CD14-positive monocyte (primary cell): Measurements from ENCODE around the gene PRDX6. TPM values are rescaled to one million over a fixed set of nuclear protein-coding genes. Genes with fewer than 3 reads are reported as not detected.

ENCODE experiments used
- DNase-seq, 3 donors: peaks; one replicate each; pipeline ENCODE4 v3.0.0-alpha.2; 2011 to 2022
- H2AFZ ChIP-seq: 2 replicates; pipeline ENCODE4 v1.6.0; 2012; ENCODE audit warnings: mild to moderate bottlenecking, low read depth, low read length, inconsistent platforms; ENCODE audit not compliant: insufficient read depth, poor library complexity, severe bottlenecking
- H3K27ac ChIP-seq, 2 donors: 1 replicate in 1 of 2; 2 replicates in 1 of 2; pipeline ENCODE4 v1.5.1; 2012 to 2013; ENCODE audit warnings: low read length in 2 of 2, control low read depth in 1 of 2, inconsistent platforms in 1 of 2, low read depth in 1 of 2, mild to moderate bottlenecking in 1 of 2
- H3K27me3 ChIP-seq, 2 donors: one replicate each; pipeline versions ENCODE4 v1.6.0 to v1.6.1; 2011 to 2013; ENCODE audit warnings: low read length in 2 of 2; ENCODE audit not compliant: control insufficient read depth in 2 of 2, insufficient read depth in 2 of 2
- H3K36me3 ChIP-seq, 2 donors: replicated peaks in 1 of 2; 1 replicate in 1 of 2; 2 replicates in 1 of 2; pipeline versions ENCODE4 v1.5.1 to v1.6.1; 2012 to 2013; ENCODE audit warnings: low read length in 2 of 2, control low read depth in 1 of 2, inconsistent platforms in 1 of 2, mild to moderate bottlenecking in 1 of 2; ENCODE audit not compliant: insufficient read depth in 2 of 2, control insufficient read depth in 1 of 2
- H3K4me1 ChIP-seq, 2 donors: 1 replicate in 1 of 2; 2 replicates in 1 of 2; pipeline versions ENCODE4 v1.5.1 to v1.6.1; 2012 to 2013; ENCODE audit warnings: low read length in 2 of 2, control low read depth in 1 of 2, inconsistent platforms in 1 of 2, mild to moderate bottlenecking in 1 of 2, moderate library complexity in 1 of 2; ENCODE audit not compliant: insufficient read depth in 2 of 2, control insufficient read depth in 1 of 2
- H3K4me2 ChIP-seq: replicated peaks from 2 replicates; pipeline ENCODE3; 2012; ENCODE audit warnings: low read length, moderate library complexity, mild to moderate bottlenecking; ENCODE audit not compliant: poor library complexity, severe bottlenecking; ENCODE audit errors: extremely low read depth
- H3K4me3 ChIP-seq, 3 experiments: fragments of 200-600 bp in 1 of 3; sonication (generic) in 1 of 3; replicated peaks in 1 of 3; 1 replicate in 2 of 3; 2 replicates in 1 of 3; pipeline ENCODE4 v1.5.1; 2011 to 2013; ENCODE audit warnings: low read length in 3 of 3, mild to moderate bottlenecking in 3 of 3, control low read depth in 2 of 3, low read depth in 2 of 3, inconsistent platforms in 1 of 3, moderate library complexity in 1 of 3
- H3K79me2 ChIP-seq: 2 replicates; pipeline ENCODE4 v1.6.0; 2012; ENCODE audit warnings: mild to moderate bottlenecking, control low read depth, inconsistent platforms, low read length, moderate library complexity; ENCODE audit not compliant: insufficient read depth
- H3K9ac ChIP-seq: 2 replicates; pipeline ENCODE4 v1.6.0; 2017; ENCODE audit warnings: low read length, mild to moderate bottlenecking; ENCODE audit not compliant: insufficient read depth, poor library complexity, severe bottlenecking
- H3K9me3 ChIP-seq, 2 donors: replicated peaks in 1 of 2; 1 replicate in 1 of 2; 2 replicates in 1 of 2; pipeline versions ENCODE4 v1.5.1 to v1.6.1; 2012 to 2013; ENCODE audit warnings: low read length in 2 of 2, control low read depth in 1 of 2; ENCODE audit not compliant: control insufficient read depth in 1 of 2, insufficient read depth in 1 of 2
- H4K20me1 ChIP-seq: 2 replicates; pipeline ENCODE4 v1.6.0; 2012; ENCODE audit warnings: mild to moderate bottlenecking, low read length, control low read depth, moderate library complexity; ENCODE audit not compliant: insufficient read depth
- H3K27ac Mint-ChIP-seq, 7 donors: one replicate each; pipeline ENCODE4 v1.8.0; 2020; ENCODE audit warnings: mild to moderate bottlenecking in 7 of 7, mixed read lengths in 7 of 7, moderate library complexity in 6 of 7, inconsistent platforms in 2 of 7
- H3K27me3 Mint-ChIP-seq, 3 donors: one replicate each; pipeline ENCODE4 v1.8.0; 2021 to 2022; ENCODE audit warnings: low read depth in 3 of 3, mild to moderate bottlenecking in 3 of 3, mixed read lengths in 3 of 3, moderate library complexity in 3 of 3, inconsistent platforms in 1 of 3
- H3K36me3 Mint-ChIP-seq, 2 donors: one replicate each; pipeline ENCODE4 v1.8.0; 2020; ENCODE audit warnings: mixed read lengths in 2 of 2, inconsistent platforms in 1 of 2, mild to moderate bottlenecking in 1 of 2
- H3K4me1 Mint-ChIP-seq: one replicate; pipeline ENCODE4 v1.8.0; 2020; ENCODE audit warnings: mild to moderate bottlenecking, mixed read lengths
- H3K4me3 Mint-ChIP-seq, 2 donors: one replicate each; pipeline ENCODE4 v1.8.0; 2020; ENCODE audit warnings: mild to moderate bottlenecking in 2 of 2, mixed read lengths in 2 of 2, moderate library complexity in 1 of 2
- H3K9me3 Mint-ChIP-seq, 7 donors: one replicate each; pipeline ENCODE4 v1.8.0; 2020 to 2022; ENCODE audit warnings: mixed read lengths in 7 of 7, mild to moderate bottlenecking in 6 of 7, moderate library complexity in 6 of 7, inconsistent platforms in 2 of 7
- WGBS: methylation state at CpG from one replicate; pipeline ENCODE4 v1.1.5; 2013; ENCODE audit warnings: missing lambda C conversion rate; ENCODE audit not compliant: insufficient coverage; 5-methylcytosine and 5-hydroxymethylcytosine counted together
- intact Hi-C, 2 donors: fragments of 100-400 bp; cut with micrococcal nuclease; formaldehyde crosslinking; loops; one replicate each; pipeline versions ENCODE4 v1.15.0 to v1.15.1; 2023
- polyA plus RNA-seq, 3 donors: library from polyadenylated mRNA; depleted of rRNA in 1 of 3; unstranded in 2 of 3; stranded (reverse) in 1 of 3; fragments of 300-500 nt in 2 of 3; fragments of >200 nt in 1 of 3; fragmentation: Illumina TruSeq in 2 of 3; gene quantifications; 1 replicate in 2 of 3; 2 replicates in 1 of 3; pipeline ENCODE4 v1.2.3, GENCODE V29; 2012 to 2021
- TF ChIP-seq, protein P1 (sequence below): fragments of 200-600 bp; IDR thresholded peaks from one replicate; pipeline ENCODE4 v1.8.0; 2022; ENCODE audit warnings: antibody characterized with exemption, mild to moderate bottlenecking

The PRDX6 gene
- polyA plus RNA-seq, 3 donors: 89.5 to 142 (median 119) TPM

DNA sequence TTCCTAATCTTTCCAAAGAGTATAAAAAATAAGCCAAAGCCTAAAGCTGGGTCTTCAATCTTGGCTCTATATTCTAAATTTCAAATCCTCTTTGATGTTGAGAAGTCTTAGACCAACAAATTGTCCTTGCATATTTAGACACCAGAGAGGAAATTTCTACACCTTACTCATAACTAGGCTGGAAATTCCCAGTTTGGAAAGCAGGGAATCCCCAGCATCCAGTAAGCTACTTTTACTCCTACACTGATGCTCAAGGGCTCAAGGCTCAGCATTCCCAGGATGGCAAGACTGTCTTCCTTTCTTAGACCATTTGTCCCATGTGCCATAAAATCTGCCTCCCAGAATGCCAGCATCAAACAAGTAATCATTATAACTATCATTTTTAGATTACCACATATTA lies 28.3 kb downstream of the PRDX6 start:
- intact Hi-C loops: no loop called here
- no peaks in the 10 kb centered on the region for H4K20me1 ChIP-seq

DNA sequence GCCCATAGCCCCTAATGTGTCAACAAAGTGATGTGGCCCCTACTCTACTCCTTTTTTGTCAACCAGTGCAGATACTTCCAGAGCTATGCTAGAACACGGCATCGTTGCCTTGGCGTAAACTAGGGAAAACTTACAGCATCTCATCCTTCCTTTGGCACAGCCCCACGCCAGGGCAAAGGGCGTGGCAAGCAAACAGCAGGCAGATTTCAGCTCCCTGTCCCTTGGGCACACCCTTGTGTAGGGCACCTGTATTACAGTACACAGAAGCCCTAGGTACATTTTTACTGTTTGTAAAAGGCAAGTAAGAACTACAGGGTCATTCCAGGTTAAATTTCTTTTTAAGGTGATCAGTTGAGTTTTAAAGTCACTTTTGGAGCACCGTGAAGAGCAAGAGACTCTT lies 29.3 kb downstream of the PRDX6 start:
- 96% methylated on average over 4 of the region's 6 CpGs for WGBS
- intact Hi-C loops: no loop called here
- Histone ChIP-seq H3K9me3 (no peaks in the 10 kb centered on the region), H3K36me3 (no peaks in the 10 kb centered on the region), H3K4me3 (no peak overlapping the region), H3K27ac (no peak overlapping the region), H3K4me1 (no peaks in the 10 kb centered on the region), H2AFZ (no peak overlapping the region), H3K9ac (no peak overlapping the region), H3K79me2 (no peaks in the 10 kb centered on the region), H4K20me1 (no peaks in the 10 kb centered on the region), H3K4me2 (no peak overlapping the region), H3K27me3 (no peaks in the 10 kb centered on the region)
- no peak overlapping the region for H3K4me3 Mint-ChIP-seq
- TF ChIP-seq, protein P1, sequence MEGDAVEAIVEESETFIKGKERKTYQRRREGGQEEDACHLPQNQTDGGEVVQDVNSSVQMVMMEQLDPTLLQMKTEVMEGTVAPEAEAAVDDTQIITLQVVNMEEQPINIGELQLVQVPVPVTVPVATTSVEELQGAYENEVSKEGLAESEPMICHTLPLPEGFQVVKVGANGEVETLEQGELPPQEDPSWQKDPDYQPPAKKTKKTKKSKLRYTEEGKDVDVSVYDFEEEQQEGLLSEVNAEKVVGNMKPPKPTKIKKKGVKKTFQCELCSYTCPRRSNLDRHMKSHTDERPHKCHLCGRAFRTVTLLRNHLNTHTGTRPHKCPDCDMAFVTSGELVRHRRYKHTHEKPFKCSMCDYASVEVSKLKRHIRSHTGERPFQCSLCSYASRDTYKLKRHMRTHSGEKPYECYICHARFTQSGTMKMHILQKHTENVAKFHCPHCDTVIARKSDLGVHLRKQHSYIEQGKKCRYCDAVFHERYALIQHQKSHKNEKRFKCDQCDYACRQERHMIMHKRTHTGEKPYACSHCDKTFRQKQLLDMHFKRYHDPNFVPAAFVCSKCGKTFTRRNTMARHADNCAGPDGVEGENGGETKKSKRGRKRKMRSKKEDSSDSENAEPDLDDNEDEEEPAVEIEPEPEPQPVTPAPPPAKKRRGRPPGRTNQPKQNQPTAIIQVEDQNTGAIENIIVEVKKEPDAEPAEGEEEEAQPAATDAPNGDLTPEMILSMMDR: no peak
- no peaks in the 10 kb centered on the region for H3K4me1 Mint-ChIP-seq
- H3K9me3 Mint-ChIP-seq: peaks cover 0 to 2% (median 0%) of the 10 kb centered on the region in 7 donors
- no peak for DNase-seq
- H3K27ac Mint-ChIP-seq: no peak overlapping the region
- no peaks in the 10 kb centered on the region for H3K36me3 Mint-ChIP-seq
- peaks cover 0 to 3% (median 1%) of the 10 kb centered on the region in 3 donors for H3K27me3 Mint-ChIP-seq

More for the DNA sequence above, 28.3 kb downstream of the PRDX6 start:
- peaks cover 0 to 2% (median 0%) of the 10 kb centered on the region in 7 donors for H3K9me3 Mint-ChIP-seq
- no peak overlapping the region for H3K9ac ChIP-seq
- H3K36me3 ChIP-seq: no peaks in the 10 kb centered on the region
- peaks cover 0 to 1% (median 0%) of the 10 kb centered on the region in 3 donors for H3K27me3 Mint-ChIP-seq
- no peaks in the 10 kb centered on the region for H3K27me3 ChIP-seq
- DNase-seq: no peak
- TF ChIP-seq, protein P1: no peak
- H3K4me3 ChIP-seq: no peak overlapping the region
- H3K36me3 Mint-ChIP-seq: no peaks in the 10 kb centered on the region
- no peaks in the 10 kb centered on the region for H3K4me1 ChIP-seq
- no peak overlapping the region for H3K4me2 ChIP-seq
- H3K9me3 ChIP-seq: no peaks in the 10 kb centered on the region
- no peak overlapping the region for H3K4me3 Mint-ChIP-seq
- H3K27ac Mint-ChIP-seq: no peak overlapping the region
- no peak overlapping the region for H2AFZ ChIP-seq
- no peaks in the 10 kb centered on the region for H3K79me2 ChIP-seq
- H3K27ac ChIP-seq: no peak overlapping the region
- no peaks in the 10 kb centered on the region for H3K4me1 Mint-ChIP-seq
